Amniotic stem cell (primary cell): ENCODE results near the gene SCP2.
"Not testable (repeated sequence)": the region's sequence is repeated elsewhere in the genome, so short reads cannot be mapped to it uniquely, and the experiment has no call there.

Experiments used
- DNase-seq: peaks from one replicate; lab custom pipeline; 2025; lab: John Stamatoyannopoulos, UW

The SCP2 gene

DNA sequence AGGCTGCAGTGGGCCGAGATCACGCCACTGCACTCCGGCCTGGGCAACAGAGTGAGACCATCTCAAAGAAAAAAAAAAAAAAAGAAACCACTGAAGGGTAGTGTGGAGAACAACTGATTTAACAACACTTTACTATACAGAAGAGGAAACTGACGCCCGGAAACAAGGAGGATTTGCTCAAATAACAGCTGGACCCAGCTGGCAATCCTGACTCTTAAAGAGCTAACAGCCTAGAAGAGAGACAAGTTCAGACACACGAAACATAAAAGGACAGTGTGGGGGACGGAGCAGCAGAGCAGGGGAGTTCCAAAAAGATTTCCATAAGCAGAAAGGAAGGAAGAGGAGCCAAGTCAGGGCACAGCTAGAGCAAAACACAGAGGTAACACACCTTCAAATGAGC, 9.9 kb upstream of the SCP2 start:
- DNase-seq, result no peak

DNA sequence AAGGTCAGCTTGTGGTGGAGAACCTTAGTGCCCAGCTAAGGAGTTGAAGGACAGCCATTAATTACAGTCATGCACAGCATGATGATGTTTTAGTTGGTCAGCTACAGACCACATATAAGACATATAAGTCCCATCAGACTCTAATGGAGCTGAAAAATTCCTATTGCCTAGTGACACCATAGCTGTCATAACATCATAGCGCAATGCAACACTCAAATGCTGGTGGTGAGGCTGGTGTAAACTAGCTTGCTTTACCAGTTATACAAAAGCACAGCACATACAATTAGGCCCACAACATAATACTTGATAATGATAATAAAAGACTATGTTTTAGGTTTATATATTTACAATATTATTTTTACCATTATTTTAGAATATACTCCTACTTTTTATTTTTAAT, 9.5 kb upstream of the SCP2 start:
- DNase-seq, result no peak

DNA sequence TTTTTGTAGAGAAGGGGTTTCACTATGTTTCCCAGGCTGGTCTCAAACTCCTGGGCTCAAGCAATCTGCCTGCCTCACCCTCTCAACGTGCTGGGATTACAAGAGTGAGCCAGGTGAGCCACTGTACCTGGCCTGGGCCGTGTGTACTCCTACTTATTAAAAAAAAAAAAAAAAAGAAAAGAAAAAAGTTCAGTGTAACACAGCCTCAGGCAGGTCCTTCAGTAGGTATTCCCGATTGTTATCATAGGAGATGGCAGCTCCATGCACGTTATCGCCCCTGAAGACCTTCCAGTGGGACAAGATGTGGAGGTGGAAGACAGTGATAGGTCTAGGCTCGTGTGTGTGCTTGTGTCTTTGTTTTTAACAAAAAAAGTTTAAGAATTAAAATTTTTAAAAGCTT, 8.9 kb upstream of the SCP2 start:
- DNase-seq, result no peak

DNA sequence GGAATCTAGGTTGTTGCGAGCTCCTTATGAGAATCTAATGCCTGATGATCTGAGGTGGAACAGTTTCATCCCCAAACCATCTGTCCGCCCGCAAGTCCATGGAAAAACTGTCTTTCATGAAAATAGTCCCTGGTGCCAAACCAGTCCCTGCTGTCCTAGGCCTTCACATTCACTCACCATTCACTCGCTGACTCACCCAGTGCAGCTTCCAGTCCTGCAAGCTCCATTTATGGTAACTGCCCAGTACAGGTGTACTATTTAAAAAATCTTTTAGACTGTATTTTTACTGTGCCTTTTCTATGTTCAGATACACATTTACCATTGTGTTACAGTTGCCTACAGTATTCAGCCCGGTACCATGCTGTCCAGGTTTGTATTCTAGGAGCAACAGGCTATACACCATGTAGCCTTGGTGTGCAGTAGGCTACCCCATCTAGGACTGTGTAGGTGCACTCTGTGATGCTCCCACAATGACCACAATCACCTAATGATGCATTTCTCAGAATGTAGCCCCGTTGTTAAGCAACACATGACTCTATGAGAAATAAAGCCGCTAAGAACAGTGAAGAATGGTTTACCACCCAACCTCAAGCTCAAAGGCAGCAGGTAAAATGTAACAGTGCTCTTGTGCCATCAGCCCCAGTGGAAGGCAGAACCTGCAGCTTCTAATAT, 7.9 kb upstream of the SCP2 start:
- DNase-seq, result no peak

DNA sequence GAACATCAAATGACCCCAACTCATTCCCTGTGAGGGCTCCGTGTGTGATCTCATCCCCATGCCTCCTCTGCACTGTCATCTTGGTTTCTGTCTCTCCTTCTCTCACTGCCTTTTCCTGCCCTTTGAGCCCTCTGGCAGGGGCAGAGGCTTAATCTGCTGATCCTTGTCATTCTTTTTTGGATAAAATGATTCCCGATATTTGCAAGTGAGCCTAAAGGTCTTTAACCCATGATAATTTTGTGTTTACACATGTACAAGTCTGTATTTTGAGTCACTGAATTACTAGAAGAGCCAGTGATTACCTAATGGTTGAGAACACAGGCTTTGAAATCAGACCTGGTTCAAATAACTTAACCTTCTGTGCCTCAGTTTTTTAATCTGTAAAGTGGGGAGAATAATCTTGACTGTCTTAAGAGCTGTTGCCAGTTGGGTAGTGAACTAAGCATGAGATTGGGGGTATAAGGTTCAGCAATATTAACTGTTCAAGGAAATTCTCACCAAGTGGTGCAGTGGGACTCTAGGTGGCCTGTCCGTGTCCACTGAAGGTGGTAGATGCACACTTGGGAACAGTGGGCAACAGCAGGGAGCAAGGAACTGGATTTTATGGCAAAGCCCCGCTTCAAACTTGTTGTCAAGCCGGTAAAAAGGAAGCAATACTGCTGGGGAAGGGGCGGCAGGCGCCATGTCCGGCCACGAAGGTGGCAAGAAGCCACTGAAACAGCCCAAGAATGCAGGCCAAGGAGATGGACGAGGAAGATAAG, 7.2 kb upstream of the SCP2 start:
- no peak for DNase-seq

DNA sequence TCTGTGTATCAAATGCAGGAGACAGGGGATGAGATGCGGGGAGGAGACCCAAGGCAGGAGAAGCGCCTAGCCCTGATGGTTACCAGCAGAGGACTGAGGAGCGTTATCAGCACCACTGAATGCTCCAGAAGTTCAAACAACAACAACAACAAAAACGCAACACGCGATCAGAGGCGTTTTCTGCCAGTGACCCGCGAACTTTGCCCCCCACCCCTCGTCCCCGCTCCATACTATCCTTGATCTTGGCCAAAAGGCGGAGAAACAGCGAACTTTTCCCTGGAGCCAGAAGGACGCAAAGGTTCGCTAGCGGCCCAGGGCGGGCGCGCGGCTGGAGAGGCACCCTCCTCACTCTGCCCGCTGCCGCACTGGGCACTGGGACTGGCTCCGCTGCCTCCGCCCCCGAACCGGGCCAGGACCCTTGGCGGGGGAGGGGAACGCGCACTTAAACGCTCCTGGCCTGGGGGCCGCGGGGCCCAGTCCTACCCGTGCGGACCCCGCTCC, 6.2 kb upstream of the SCP2 start:
- DNase-seq, result no peak

DNA sequence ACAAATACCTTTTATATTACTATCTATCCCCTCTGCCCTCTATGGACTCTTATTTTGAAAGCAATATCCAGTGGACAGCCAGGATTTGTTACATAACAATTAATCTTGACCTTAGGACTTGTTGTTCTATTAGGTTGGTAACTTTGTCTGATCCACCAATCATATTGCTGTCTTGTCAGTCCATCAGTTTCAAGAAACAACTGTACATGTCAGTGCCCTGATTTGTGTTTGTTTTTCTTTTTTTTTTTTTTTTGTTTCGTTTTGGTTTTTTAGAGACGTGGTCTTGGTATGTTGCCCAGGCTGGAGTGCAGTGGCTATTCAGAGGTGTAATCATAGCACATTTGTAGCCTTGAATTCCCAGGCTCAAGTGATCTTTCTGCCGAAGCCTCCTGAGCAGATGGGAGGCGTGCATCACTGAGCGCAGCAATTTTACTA, 1.5 kb upstream of the SCP2 start:
- no peak for DNase-seq

DNA sequence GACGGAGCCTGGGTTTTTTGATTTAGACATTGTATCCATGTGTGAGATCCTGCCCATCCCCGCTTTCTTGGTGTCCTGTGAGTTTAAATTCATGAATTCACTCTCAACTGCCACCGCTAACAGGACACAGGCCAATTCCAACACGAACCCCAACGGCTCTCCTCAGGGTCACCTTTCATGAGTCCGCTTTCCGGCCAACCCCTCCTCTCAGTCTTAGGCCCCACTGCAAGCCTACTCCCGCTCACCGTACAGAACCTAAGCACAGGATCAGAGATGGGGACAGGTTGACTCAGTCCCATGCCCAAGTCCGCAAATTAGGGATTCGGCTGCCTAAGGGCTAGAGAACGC, 238 bp upstream of the SCP2 start:
- DNase-seq, result no peak

DNA sequence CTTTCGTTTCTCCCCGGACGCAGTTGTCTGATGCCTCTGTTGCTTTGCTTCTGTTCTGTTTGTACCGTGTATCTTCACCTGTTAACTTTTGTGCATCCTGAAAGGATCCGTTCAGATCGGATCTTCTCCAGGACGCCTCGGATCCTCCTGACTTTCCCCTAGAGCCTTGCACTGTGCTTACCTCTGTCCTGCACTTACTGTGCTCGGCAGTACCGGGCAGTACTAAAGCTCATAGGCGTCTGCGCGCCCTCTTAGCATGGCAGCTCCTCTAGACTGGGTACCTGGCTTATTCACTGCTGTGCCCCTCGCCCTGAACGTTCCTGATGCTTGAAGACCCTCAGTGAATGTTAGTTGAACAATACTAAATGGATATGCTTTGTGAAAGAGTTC, 934 bp downstream of the SCP2 start:
- no peak for DNase-seq

DNA sequence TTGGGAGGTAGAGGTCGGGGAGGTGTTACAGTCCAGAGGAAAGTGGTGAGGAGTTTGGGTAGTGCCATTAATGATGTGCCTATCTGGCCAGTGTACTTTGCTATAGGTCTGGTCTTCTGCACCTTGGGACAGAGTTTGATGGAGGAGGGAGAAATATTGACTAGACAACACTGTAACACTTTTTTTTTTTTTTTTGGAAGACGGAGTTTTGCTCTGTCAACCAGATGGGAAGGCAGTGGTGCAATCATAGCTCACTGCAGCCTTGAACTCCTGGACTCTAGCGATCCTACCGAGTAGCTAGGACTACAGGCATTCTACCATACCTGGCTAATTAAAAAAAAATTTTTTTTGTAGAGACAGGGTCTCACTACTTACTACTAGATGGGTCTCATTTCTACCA, 1.9 kb downstream of the SCP2 start:
- no peak for DNase-seq

DNA sequence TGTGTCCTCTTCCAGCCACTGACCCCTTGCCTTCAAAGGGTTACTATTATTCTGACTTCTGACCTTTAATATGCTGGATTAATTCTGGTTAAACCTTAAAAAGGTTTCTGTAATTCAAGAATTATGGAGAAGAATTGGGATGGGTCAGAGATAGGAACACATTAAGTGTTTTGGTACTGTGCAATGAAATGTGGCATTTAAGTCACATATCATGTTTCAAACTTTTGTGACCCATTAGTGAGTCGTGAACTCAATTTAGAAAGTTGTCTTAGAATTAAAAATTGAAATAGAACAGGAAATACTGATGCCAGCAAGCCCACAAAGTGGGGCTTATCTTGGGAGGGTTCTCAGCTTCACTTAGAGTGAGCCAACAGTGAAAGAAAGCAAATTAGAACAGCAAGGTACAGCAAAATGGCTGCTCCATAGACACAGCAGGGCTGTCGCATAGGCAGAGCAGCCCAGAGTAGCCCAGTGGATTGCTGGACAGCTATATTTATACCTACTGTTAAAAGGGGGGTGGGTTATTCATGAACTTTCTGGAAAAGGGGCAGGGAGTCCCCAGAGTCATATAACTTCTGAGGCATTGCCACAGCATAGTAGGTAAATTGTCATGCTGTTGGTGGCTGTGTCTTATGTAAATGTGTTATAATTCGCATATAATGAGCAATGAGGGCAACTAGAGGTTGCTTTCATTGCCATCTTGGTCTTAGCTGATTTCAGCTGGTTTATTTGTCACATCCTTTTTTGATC, 10.5 kb downstream of the SCP2 start:
- DNase-seq, result no peak

DNA sequence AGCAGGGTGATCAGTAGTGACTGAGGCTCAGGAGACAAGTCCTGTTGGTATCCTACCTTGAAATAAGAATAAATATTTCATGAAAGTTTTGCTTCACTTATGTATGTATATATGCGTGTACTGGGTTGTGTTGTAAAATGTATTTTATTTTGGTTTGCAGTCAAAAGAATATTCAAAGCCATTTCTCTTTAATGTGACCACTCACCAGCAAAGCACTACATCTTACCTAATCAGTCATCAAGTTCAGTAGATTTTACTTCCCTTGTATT, 11.0 kb downstream of the SCP2 start:
- DNase-seq, result no peak

DNA sequence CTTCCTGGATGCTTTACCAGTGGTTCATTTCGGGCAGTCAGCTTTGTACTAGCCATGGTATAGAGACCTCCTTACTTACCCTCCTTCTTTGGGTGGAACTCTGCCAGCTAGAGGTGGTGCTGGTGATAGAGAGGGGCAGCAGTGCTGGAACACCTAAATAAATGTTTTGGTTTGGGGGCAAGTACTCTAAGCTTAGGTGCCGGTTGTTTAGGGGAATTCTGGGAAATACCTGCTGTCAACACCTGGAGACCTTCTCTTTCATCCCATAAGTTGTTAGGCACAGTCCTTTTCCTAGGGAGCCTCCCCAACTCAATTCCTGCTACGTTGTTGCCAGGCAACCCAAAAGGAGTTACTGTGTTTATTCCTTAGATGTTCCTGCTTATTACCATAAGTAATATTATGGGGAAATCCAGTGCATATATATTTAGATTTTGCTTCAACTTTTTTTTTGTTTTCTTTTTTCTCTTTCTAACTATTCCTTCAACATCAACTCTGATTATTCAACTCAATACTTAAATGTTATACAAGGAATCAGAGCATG, 16.9 kb downstream of the SCP2 start:
- DNase-seq, result no peak

DNA sequence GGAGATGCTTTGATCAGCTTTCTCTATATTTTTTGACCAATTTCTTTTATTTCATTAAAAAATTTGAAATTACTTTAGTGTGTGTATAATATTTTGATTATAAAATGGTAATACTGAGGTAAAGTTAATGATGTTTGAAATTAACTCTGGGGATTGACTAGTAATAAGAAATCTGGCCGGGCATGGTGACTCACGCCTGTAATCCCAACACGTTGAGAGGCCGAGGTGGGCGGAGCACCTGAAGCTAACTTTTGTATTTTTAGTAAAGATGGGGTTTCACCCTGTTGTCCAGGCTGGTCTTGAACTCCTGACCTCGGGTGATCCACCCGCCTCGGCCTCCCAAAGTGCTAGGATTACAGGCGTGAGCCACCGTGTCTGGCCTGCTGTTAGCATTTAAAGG, 17.5 kb downstream of the SCP2 start:
- no peak for DNase-seq

DNA sequence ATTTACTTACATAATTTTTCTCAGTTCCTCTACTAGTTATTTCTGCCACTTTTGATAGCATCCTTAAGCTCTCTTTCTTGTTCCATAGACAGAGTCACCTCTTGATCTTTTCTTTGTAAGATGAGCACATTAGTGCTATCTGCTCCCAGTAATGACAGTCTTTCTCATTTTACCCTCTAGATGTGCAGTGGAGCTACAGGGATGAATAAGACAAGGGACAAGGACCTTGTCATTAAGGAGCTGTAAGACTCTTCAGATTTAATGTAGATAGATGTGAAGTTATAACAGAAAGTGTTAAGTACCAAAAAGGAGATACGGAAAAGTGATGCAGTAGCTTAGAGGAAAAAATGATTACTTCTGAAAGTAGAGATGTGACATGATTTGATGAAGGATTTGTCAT, 20.4 kb downstream of the SCP2 start:
- no peak for DNase-seq

DNA sequence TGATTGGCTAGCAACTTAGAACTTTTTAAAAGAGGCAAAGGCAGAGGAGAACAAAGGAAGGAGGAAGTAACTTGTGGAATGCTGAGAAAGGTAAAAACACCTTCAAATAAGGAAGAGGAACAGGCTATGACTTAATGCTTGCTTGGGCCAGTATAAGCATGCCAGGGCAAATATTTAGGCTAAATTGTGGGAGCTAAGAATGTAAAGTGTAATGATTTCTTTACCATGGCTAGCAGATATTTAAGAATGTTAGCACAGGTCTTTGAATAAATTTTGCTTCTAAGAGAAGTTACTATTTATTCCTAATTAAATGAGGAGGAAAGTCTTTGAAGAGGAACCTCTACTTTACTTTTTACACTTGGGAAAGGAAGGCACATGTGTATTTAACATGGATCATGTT, 22.5 kb downstream of the SCP2 start:
- not testable (repeated sequence) for DNase-seq

DNA sequence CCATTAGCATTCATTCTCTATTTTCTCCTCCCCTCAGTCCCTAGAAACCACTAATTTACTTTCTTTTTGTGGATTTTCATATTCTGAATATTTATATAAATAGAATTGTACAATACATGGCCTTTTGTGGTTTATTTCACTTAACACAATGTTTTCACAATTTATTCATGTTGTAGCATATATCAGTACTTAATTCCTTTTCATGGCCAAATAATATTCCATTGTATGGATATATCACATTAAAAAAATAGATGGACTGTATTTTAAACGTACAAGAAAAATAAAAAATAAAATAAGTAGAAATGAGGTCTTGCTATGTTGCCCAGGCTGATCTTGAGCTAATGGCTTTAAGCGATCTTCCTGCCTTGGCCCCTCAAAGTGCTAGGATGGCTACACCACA, 25.0 kb downstream of the SCP2 start:
- DNase-seq, result no peak

DNA sequence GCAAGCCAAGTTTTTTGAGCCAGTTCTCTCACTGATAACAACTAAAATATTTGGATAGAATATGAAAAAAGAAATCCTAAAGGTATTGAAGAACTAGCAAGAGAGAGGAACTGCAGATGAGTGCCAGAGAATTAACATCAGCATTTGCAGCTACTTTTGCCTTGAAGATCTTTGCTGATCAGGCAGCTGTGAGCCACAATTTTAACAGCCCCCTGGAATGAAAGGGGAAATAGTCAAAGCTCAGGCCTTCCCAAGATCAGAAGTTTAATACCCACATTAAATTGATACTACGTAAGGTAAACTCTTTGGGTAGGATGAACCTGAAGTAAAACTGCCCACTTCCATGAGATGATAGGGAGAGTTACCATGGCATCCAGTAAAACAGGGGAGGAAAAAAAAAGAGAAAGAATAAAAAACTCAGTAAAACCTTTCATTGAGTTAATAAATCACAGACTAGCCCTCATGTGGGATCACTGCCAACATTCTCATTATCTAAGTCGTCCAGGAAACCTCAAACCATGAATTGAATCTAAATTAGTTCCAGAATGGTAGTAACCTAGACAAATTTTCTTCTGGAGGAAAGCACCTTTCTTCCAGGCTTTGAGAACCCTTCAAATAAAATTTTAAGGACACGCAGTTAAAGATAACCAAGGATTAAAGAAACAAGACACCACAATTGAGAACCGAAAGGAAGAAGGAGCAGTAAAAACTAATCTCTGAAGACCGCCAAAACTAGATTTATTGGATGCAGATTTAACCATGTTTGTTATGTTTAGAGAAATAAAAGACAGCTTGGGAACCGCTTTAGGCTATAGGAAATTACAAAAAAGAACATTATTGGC, 28.3 kb downstream of the SCP2 start:
- DNase-seq, result peak; percentile 43

DNA sequence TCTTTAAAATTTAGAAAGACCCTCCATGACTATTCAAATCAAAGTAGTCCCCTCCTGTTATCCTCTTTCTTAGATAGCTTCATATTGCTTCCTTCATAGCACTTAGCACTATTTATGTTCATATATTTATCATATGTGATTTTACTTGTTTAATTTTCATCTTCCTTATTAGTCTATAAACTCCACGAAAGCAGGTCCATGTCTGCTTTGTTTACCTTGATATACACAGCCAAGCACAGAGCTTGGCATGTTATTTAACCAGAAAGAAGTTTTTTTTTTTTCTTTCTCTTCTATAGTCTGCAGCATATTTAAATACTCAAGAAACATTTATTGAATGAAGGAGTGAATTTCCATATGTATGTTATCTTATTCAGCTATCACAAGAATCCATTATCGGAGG, 36.0 kb downstream of the SCP2 start:
- DNase-seq, result no peak

DNA sequence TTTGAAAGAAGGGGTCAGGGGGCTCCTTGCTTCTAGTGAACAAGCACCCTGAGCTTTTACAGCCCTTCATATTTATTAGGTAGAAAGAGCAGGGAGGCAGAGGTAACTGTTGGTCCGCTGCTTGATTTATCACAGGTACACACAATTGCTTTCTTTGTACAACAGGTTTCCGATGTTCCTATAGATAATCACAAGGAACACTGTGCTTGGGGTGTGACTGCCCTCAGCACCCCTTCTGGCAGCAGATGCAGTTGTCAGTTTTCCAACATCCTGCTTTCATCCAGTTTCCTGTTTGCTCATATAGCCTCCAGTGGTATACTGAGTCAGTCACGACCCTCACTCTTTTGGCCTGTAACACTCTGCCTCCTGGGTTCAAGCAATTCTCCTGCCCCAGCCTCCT, 40.6 kb downstream of the SCP2 start:
- no peak for DNase-seq

DNA sequence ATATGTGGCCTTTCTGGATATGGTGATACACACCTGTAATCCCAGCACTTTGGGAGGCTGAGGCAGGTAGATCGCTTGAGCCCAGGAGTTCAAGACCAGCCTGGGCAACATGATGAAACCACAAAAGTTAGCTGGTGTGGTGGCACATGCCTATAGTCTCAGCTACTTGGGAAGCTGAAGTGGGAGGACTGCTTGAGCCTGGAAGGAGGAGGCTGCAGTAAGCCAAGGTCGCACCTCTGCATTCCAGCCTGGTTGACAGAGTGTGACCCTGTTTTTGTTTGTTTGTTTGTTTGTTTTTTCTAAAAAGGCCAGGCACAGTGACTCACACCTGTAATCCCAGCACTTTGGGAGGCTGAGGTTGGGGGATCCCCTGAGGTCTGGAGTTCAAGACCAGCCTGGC, 42.2 kb downstream of the SCP2 start:
- DNase-seq, result not testable (repeated sequence)

DNA sequence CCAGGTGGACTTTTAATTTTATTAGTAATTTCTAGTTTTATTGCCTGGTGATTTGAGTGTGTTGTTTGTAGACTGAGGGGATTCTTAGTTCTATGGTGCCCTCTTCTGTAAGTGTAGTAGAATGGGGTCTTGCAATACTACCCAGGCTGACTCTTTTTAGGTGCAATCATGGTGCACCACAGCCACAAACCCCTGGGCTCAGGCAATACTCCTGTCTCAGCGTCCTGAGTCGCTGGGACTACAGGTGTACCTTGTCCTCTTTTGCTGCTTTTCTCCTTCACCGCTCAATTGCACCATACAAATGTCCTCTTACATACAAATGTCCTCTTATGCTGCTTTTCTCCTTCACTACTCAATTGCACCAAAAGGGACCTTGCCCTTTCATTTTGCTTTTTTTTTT, 43.1 kb downstream of the SCP2 start:
- DNase-seq, result no peak
